ENCODE results near the gene PCSK1N.
"Not testable (repeated sequence)": the region's sequence is repeated elsewhere in the genome, so short reads cannot be mapped to it uniquely, and the experiment has no call there.

PCSK1N gene

GRCh38 chrX:48835524-48836329 lies at the start of gene PCSK1N:
Gene PCSK1N, minus strand, starts transcription at chrX:48835610. Its CDS starts 78 bp downstream, at chrX:48835532.
- Histone ChIP-seq H3K9me3 (ENCODE audit: insufficient read depth, low read length) (no peaks in the 10 kb centered on the region), H3K4me3 (ENCODE audit: insufficient read length, low read depth) (peak within 1 kb of the TSS; percentile 49), H3K4me1 (ENCODE audit: insufficient read depth, insufficient read length) (peaks cover 7% of the 10 kb centered on the region), H3K36me3 (ENCODE audit: insufficient read depth, insufficient read length, low read length) (no peaks in the 10 kb centered on the region), H3K9ac (ENCODE audit: insufficient read length, low read depth) (peak within 1 kb of the TSS; percentile 50), H3K27me3 (ENCODE audit: insufficient read depth, insufficient read length) (peaks cover 61% of the 10 kb centered on the region)
- no peak for TF ChIP-seq YY1 (IDR thresholded peaks at IDR 0.05; ENCODE audit: insufficient read depth, insufficient read length)
- TF ChIP-seq ZNF274 (IDR thresholded peaks at IDR 0.05; ENCODE audit: low read depth, low read length): no peak
- TF ChIP-seq SUZ12 (IDR thresholded peaks at IDR 0.05; ENCODE audit: extremely low read depth, insufficient read depth, insufficient read length): no peak
- DNase-seq (ENCODE audit: low read depth, low spot score): no peak

GRCh38 chrX:48883729-48884128 lies 48.3 kb upstream of the PCSK1N start:
- Histone ChIP-seq H3K9ac (ENCODE audit: insufficient read length, low read depth) (no peak overlapping the region), H3K4me3 (ENCODE audit: insufficient read length, low read depth) (no peak overlapping the region), H3K27me3 (ENCODE audit: insufficient read depth, insufficient read length) (no peaks in the 10 kb centered on the region), H3K36me3 (ENCODE audit: insufficient read depth, insufficient read length, low read length) (no peaks in the 10 kb centered on the region), H3K4me1 (ENCODE audit: insufficient read depth, insufficient read length) (no peaks in the 10 kb centered on the region), H3K9me3 (ENCODE audit: insufficient read depth, low read length) (no peaks in the 10 kb centered on the region)
- no peak for DNase-seq (ENCODE audit: low read depth, low spot score)
- TF ChIP-seq SUZ12 (IDR thresholded peaks at IDR 0.05; ENCODE audit: extremely low read depth, insufficient read depth, insufficient read length) (no peak), ZNF274 (IDR thresholded peaks at IDR 0.05; ENCODE audit: low read depth, low read length) (no peak), YY1 (IDR thresholded peaks at IDR 0.05; ENCODE audit: insufficient read depth, insufficient read length) (no peak)

- not testable (repeated sequence) for H3K9me3 ChIP-seq (ENCODE audit: insufficient read depth, low read length); H3K4me1 ChIP-seq (ENCODE audit: insufficient read depth, insufficient read length); H3K36me3 ChIP-seq (ENCODE audit: insufficient read depth, insufficient read length, low read length); H3K9ac ChIP-seq (ENCODE audit: insufficient read length, low read depth); H3K4me3 ChIP-seq (ENCODE audit: insufficient read length, low read depth); DNase-seq (ENCODE audit: low read depth, low spot score); H3K27me3 ChIP-seq (ENCODE audit: insufficient read depth, insufficient read length)
Measured at GRCh38 chrX:48876944-48877343, 41.5 kb upstream of the PCSK1N start.

- DNase-seq (ENCODE audit: low read depth, low spot score); H3K27me3 ChIP-seq (ENCODE audit: insufficient read depth, insufficient read length); H3K9ac ChIP-seq (ENCODE audit: insufficient read length, low read depth); H3K4me1 ChIP-seq (ENCODE audit: insufficient read depth, insufficient read length); H3K9me3 ChIP-seq (ENCODE audit: insufficient read depth, low read length); H3K36me3 ChIP-seq (ENCODE audit: insufficient read depth, insufficient read length, low read length); H3K4me3 ChIP-seq (ENCODE audit: insufficient read length, low read depth): not testable (repeated sequence)
Measured at GRCh38 chrX:48872017-48872416, 36.6 kb upstream of the PCSK1N start.

GRCh38 chrX:48864210-48864609 lies 28.8 kb upstream of the PCSK1N start:
- DNase-seq (ENCODE audit: low read depth, low spot score): no peak
- no peak overlapping the region for H3K4me3 ChIP-seq (ENCODE audit: insufficient read length, low read depth)
- no peaks in the 10 kb centered on the region for H3K27me3 ChIP-seq (ENCODE audit: insufficient read depth, insufficient read length)
- no peaks in the 10 kb centered on the region for H3K4me1 ChIP-seq (ENCODE audit: insufficient read depth, insufficient read length)
- H3K36me3 ChIP-seq (ENCODE audit: insufficient read depth, insufficient read length, low read length): no peaks in the 10 kb centered on the region
- no peaks in the 10 kb centered on the region for H3K9me3 ChIP-seq (ENCODE audit: insufficient read depth, low read length)
- H3K9ac ChIP-seq (ENCODE audit: insufficient read length, low read depth): no peak overlapping the region
- TF ChIP-seq YY1 (IDR thresholded peaks at IDR 0.05; ENCODE audit: insufficient read depth, insufficient read length): no peak
- no peak for TF ChIP-seq SUZ12 (IDR thresholded peaks at IDR 0.05; ENCODE audit: extremely low read depth, insufficient read depth, insufficient read length)
- TF ChIP-seq ZNF274 (IDR thresholded peaks at IDR 0.05; ENCODE audit: low read depth, low read length): no peak

- no peaks in the 10 kb centered on the region for H3K27me3 ChIP-seq (ENCODE audit: insufficient read depth, insufficient read length)
- no peak overlapping the region for H3K9ac ChIP-seq (ENCODE audit: insufficient read length, low read depth)
- no peak overlapping the region for H3K4me3 ChIP-seq (ENCODE audit: insufficient read length, low read depth)
- H3K9me3 ChIP-seq (ENCODE audit: insufficient read depth, low read length): peaks cover 20% of the 10 kb centered on the region; the same call in 1 of the 2 replicates
- no peak for DNase-seq (ENCODE audit: low read depth, low spot score)
- H3K4me1 ChIP-seq (ENCODE audit: insufficient read depth, insufficient read length): no peaks in the 10 kb centered on the region
- no peaks in the 10 kb centered on the region for H3K36me3 ChIP-seq (ENCODE audit: insufficient read depth, insufficient read length, low read length)
- no peak for TF ChIP-seq ZNF274 (IDR thresholded peaks at IDR 0.05; ENCODE audit: low read depth, low read length)
- TF ChIP-seq SUZ12 (IDR thresholded peaks at IDR 0.05; ENCODE audit: extremely low read depth, insufficient read depth, insufficient read length): no peak
- TF ChIP-seq YY1 (IDR thresholded peaks at IDR 0.05; ENCODE audit: insufficient read depth, insufficient read length): no peak
Measured at GRCh38 chrX:48854898-48855297, 19.5 kb upstream of the PCSK1N start.

- H3K9me3 ChIP-seq (ENCODE audit: insufficient read depth, low read length): peaks cover 20% of the 10 kb centered on the region; the same call in 1 of the 2 replicates
- DNase-seq (ENCODE audit: low read depth, low spot score); H3K4me3 ChIP-seq (ENCODE audit: insufficient read length, low read depth); H3K27me3 ChIP-seq (ENCODE audit: insufficient read depth, insufficient read length); H3K36me3 ChIP-seq (ENCODE audit: insufficient read depth, insufficient read length, low read length); H3K4me1 ChIP-seq (ENCODE audit: insufficient read depth, insufficient read length); H3K9ac ChIP-seq (ENCODE audit: insufficient read length, low read depth): not testable (repeated sequence)
Measured at GRCh38 chrX:48854121-48854804, 18.9 kb upstream of the PCSK1N start.

- not testable (repeated sequence) for H3K4me1 ChIP-seq (ENCODE audit: insufficient read depth, insufficient read length); H3K27me3 ChIP-seq (ENCODE audit: insufficient read depth, insufficient read length); H3K4me3 ChIP-seq (ENCODE audit: insufficient read length, low read depth); H3K9ac ChIP-seq (ENCODE audit: insufficient read length, low read depth); H3K36me3 ChIP-seq (ENCODE audit: insufficient read depth, insufficient read length, low read length); DNase-seq (ENCODE audit: low read depth, low spot score)
- H3K9me3 ChIP-seq (ENCODE audit: insufficient read depth, low read length): peaks cover 20% of the 10 kb centered on the region; the same call in 1 of the 2 replicates
Measured at GRCh38 chrX:48853494-48853893, 18.1 kb upstream of the PCSK1N start.

All from NT2/D1 (cell line).